Breast epithelium (tissue), 4 donors: ENCODE measurements around the gene KCND2. TPM values are rescaled to one million over a fixed set of nuclear protein-coding genes. Genes with fewer than 3 reads are reported as not detected.

Experiments used
- DNase-seq, 2 donors: peaks; one replicate each; pipeline ENCODE4 v3.0.0-alpha.2; 2019; ENCODE audit warnings: low spot score in 2 of 2
- H3K27ac ChIP-seq, 2 donors: fragments of 200-600 bp; sonication (generic) in 1 of 2; one replicate each; pipeline ENCODE4 v1.5.1; 2016 to 2019; ENCODE audit warnings: mild to moderate bottlenecking in 1 of 2
- H3K27me3 ChIP-seq, 2 donors: fragments of 200-600 bp; sonication (generic) in 1 of 2; one replicate each; pipeline versions ENCODE4 v1.5.1 to v1.6.0; 2017 to 2019; ENCODE audit warnings: control low read depth in 1 of 2, mild to moderate bottlenecking in 1 of 2
- H3K36me3 ChIP-seq: fragments of 200-600 bp; one replicate; pipeline ENCODE4 v1.5.1; 2019
- H3K4me1 ChIP-seq, 2 donors: fragments of 200-600 bp; sonication (generic); one replicate each; pipeline ENCODE4 v1.5.1; 2016 to 2019; ENCODE audit warnings: control low read depth in 1 of 2
- H3K4me3 ChIP-seq, 3 donors: fragments of 200-600 bp; sonication (generic); 1 replicate in 2 of 3; 2 replicates in 1 of 3; pipeline ENCODE4 v1.5.1; 2016 to 2019; ENCODE audit warnings: mild to moderate bottlenecking in 3 of 3, moderate library complexity in 2 of 3
- H3K9me3 ChIP-seq, 2 donors: fragments of 200-600 bp; sonication (generic) in 1 of 2; one replicate each; pipeline ENCODE4 v1.5.1; 2016 to 2019; ENCODE audit warnings: control low read depth in 1 of 2
- POLR2A ChIP-seq: fragments of 450-650 bp; IDR thresholded peaks from one replicate; pipeline ENCODE4 v1.6.1; 2016; ENCODE audit warnings: antibody characterized with exemption, mild to moderate bottlenecking, moderate library complexity
- POLR2AphosphoS5 ChIP-seq, 3 donors: sonication (generic); formaldehyde crosslinking; IDR thresholded peaks; one replicate each; pipeline ENCODE4 v1.6.1; 2017; ENCODE audit warnings: antibody characterized with exemption in 3 of 3
- intact Hi-C: fragments of 100-400 bp; cut with DNase I; formaldehyde crosslinking; loops from one replicate; pipeline ENCODE4 v1.15.1; 2023; ENCODE audit warnings: low total_unique reads
- total RNA-seq, 3 donors: library from RNA; depleted of rRNA; stranded (reverse); fragments of >200 nt; gene quantifications; one replicate each; pipeline ENCODE4 v1.1.0, GENCODE V29; 2016
- TF ChIP-seq, protein P1 (sequence below), 3 donors: fragments of 450-650 bp; IDR thresholded peaks; one replicate each; pipeline ENCODE4 v1.5.1; 2016 to 2017; ENCODE audit warnings: antibody characterized with exemption in 3 of 3, mild to moderate bottlenecking in 3 of 3, moderate library complexity in 3 of 3

Gene KCND2
- total RNA-seq, 3 donors from 2014 or later = 1.9 to 3.6 (median 2.6) TPM

GRCh38 chr7:120442838-120443237 lies 169.9 kb downstream of the KCND2 start:
- intact Hi-C loops = no loop called here
- H3K4me3 ChIP-seq = no peak overlapping the region
- H3K27ac ChIP-seq = no peak overlapping the region
- DNase-seq = no peak
- H3K9me3 ChIP-seq = no peaks in the 10 kb centered on the region
- no peaks in the 10 kb centered on the region for H3K27me3 ChIP-seq
- H3K36me3 ChIP-seq = no peaks in the 10 kb centered on the region
- TF ChIP-seq, protein P1, sequence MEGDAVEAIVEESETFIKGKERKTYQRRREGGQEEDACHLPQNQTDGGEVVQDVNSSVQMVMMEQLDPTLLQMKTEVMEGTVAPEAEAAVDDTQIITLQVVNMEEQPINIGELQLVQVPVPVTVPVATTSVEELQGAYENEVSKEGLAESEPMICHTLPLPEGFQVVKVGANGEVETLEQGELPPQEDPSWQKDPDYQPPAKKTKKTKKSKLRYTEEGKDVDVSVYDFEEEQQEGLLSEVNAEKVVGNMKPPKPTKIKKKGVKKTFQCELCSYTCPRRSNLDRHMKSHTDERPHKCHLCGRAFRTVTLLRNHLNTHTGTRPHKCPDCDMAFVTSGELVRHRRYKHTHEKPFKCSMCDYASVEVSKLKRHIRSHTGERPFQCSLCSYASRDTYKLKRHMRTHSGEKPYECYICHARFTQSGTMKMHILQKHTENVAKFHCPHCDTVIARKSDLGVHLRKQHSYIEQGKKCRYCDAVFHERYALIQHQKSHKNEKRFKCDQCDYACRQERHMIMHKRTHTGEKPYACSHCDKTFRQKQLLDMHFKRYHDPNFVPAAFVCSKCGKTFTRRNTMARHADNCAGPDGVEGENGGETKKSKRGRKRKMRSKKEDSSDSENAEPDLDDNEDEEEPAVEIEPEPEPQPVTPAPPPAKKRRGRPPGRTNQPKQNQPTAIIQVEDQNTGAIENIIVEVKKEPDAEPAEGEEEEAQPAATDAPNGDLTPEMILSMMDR (IDR thresholded peaks at IDR 0.05) = no peak
- TF ChIP-seq POLR2AphosphoS5 (IDR thresholded peaks at IDR 0.05) (no peak), POLR2A (no peak)
- no peaks in the 10 kb centered on the region for H3K4me1 ChIP-seq

DNA sequence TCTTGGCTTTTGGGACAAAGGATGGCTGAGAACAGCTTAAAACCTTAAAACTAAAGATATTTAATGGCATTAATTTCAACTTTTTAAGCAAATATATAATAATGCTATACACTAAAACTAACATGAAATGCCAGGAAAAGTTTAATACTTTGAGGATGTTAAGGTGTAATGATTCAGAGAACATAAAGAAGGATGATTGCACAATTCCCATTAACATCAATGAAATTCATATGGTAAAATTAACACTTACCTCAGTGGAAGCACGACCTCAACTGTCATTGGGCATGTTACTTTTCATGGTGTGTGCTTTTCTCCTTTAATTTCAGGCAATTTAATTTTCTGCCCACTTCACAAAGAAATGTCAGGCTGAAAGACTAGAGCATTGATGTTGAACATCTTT lies 171.7 kb downstream of the KCND2 start:
- H3K9me3 ChIP-seq = no peaks in the 10 kb centered on the region
- H3K27ac ChIP-seq = no peak overlapping the region
- no peaks in the 10 kb centered on the region for H3K4me1 ChIP-seq
- no peaks in the 10 kb centered on the region for H3K27me3 ChIP-seq
- intact Hi-C loops = no loop called here
- no peak overlapping the region for H3K4me3 ChIP-seq
- no peaks in the 10 kb centered on the region for H3K36me3 ChIP-seq
- DNase-seq = no peak
- TF ChIP-seq POLR2AphosphoS5 (IDR thresholded peaks at IDR 0.05) (no peak), POLR2A (no peak)
- TF ChIP-seq, protein P1 (IDR thresholded peaks at IDR 0.05) = no peak

DNA sequence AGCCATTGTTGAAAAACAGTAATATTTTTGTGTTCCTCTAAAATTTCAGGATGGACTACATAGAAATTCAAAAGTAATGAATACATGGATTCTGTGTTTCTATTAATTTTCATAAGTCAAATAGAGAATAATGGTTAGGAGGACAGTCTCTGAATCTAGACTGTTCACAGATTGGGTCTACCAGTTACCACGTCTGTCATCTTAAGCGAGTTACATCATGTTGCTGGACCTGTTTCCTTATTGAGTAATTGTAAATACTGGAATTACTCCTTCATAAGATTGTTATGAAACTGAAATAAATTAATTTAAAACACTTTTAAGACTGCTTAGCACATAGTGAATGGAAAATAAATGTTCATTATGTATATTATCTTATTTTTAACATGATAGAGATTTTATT lies 172.3 kb downstream of the KCND2 start:
- no peaks in the 10 kb centered on the region for H3K27me3 ChIP-seq
- H3K4me1 ChIP-seq = no peaks in the 10 kb centered on the region
- H3K36me3 ChIP-seq = no peaks in the 10 kb centered on the region
- H3K27ac ChIP-seq = no peak overlapping the region
- no peak overlapping the region for H3K4me3 ChIP-seq
- TF ChIP-seq, protein P1 (IDR thresholded peaks at IDR 0.05) = no peak
- TF ChIP-seq POLR2A = no peak
- TF ChIP-seq POLR2AphosphoS5 (IDR thresholded peaks at IDR 0.05) = no peak
- intact Hi-C loops = no loop called here
- no peak for DNase-seq
- no peaks in the 10 kb centered on the region for H3K9me3 ChIP-seq

DNA sequence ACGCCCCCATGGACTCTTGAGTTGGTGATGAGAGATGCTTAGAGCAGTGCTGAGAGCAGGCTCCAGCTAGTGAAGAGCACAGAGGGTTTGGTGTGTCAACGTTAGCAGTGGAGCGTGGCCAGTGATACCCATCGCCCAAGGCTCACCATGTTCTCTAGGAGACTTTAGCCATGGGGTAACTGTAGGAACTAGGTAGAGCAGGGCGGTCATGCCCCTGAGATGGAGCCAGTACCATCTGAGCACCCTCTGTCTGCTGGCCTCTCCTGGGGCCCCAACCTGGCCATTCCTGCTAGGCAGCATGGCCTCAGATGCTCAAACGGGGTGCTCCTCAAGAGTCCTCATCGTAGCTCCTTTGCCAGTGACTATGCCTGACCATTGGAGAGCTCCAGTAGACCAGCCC lies 179.7 kb downstream of the KCND2 start:
- Histone ChIP-seq H3K4me3 (no peak overlapping the region), H3K36me3 (no peaks in the 10 kb centered on the region), H3K27ac (no peak overlapping the region), H3K27me3 (no peaks in the 10 kb centered on the region), H3K4me1 (no peaks in the 10 kb centered on the region), H3K9me3 (peaks cover 7 to 15% of the 10 kb centered on the region in 2 donors)
- DNase-seq = no peak
- TF ChIP-seq POLR2A (no peak), POLR2AphosphoS5 (IDR thresholded peaks at IDR 0.05) (no peak)
- TF ChIP-seq, protein P1 (IDR thresholded peaks at IDR 0.05) = no peak
- intact Hi-C loops = no loop called here

- Histone ChIP-seq H3K36me3 (no peaks in the 10 kb centered on the region), H3K4me1 (no peaks in the 10 kb centered on the region), H3K9me3 (peaks cover 7 to 15% of the 10 kb centered on the region in 2 donors), H3K27me3 (no peaks in the 10 kb centered on the region), H3K4me3 (no peak overlapping the region), H3K27ac (no peak overlapping the region)
- DNase-seq = no peak
- intact Hi-C loops = no loop called here
- TF ChIP-seq, protein P1 (IDR thresholded peaks at IDR 0.05) = no peak
- TF ChIP-seq POLR2AphosphoS5 (IDR thresholded peaks at IDR 0.05) (no peak), POLR2A (no peak)
Observed at GRCh38 chr7:120456699-120457098, 183.7 kb downstream of the KCND2 start.
